Transverse colon (tissue), 4 donors: ENCODE measurements around the gene OCRL. TPM values are rescaled to one million over a fixed set of nuclear protein-coding genes. Genes with fewer than 3 reads are reported as not detected.

Source experiments
- DNase-seq: peaks from one replicate; pipeline ENCODE4 v3.0.0-alpha.2; 2019
- H3K27ac ChIP-seq, 4 donors: fragments of 200-600 bp; sonication (generic); 2 replicates each; pipeline ENCODE4 v1.5.1; 2016 to 2018; ENCODE audit warnings: inconsistent platforms in 4 of 4
- H3K27me3 ChIP-seq: fragments of 200-600 bp; sonication (generic); 2 replicates; pipeline ENCODE4 v1.5.1; 2017; ENCODE audit warnings: inconsistent platforms
- H3K36me3 ChIP-seq, 4 donors: fragments of 200-600 bp; sonication (generic); 2 replicates each; pipeline ENCODE4 v1.5.1; 2017 to 2019; ENCODE audit warnings: inconsistent platforms in 4 of 4
- H3K4me1 ChIP-seq, 4 donors: fragments of 200-600 bp; sonication (generic); 2 replicates each; pipeline ENCODE4 v1.5.1; 2017 to 2020; ENCODE audit warnings: inconsistent platforms in 4 of 4
- H3K4me3 ChIP-seq, 4 donors: fragments of 200-600 bp; sonication (generic); 1 replicate in 1 of 4; 2 replicates in 3 of 4; pipeline versions ENCODE4 v1.5.1 to v1.6.1; 2017 to 2019; ENCODE audit warnings: inconsistent platforms in 4 of 4
- H3K9me3 ChIP-seq, 2 donors: fragments of 200-600 bp; sonication (generic); 2 replicates each; pipeline ENCODE4 v1.5.1; 2017 to 2019; ENCODE audit warnings: inconsistent platforms in 2 of 2
- CTCF ChIP-seq, 5 experiments: fragments of 200-600 bp in 3 of 5; fragments of 450-650 bp in 2 of 5; sonication (generic) in 3 of 5; IDR thresholded peaks; 1 replicate in 2 of 5; 2 replicates in 3 of 5; pipeline ENCODE4 v1.5.1; 2016 to 2017; ENCODE audit warnings: antibody characterized with exemption in 5 of 5, inconsistent platforms in 3 of 5, mild to moderate bottlenecking in 2 of 5, moderate library complexity in 1 of 5
- EP300 ChIP-seq: sonication (generic); formaldehyde crosslinking; IDR thresholded peaks from one replicate; pipeline ENCODE4 v1.6.1; 2017; ENCODE audit warnings: antibody characterized with exemption, low read depth
- POLR2A ChIP-seq: fragments of 450-650 bp; IDR thresholded peaks from one replicate; pipeline ENCODE4 v1.6.1; 2016; ENCODE audit warnings: antibody characterized with exemption, mild to moderate bottlenecking, moderate library complexity
- POLR2AphosphoS5 ChIP-seq, 3 donors: sonication (generic); formaldehyde crosslinking; IDR thresholded peaks; one replicate each; pipeline ENCODE4 v1.6.1; 2016; ENCODE audit warnings: antibody characterized with exemption in 3 of 3
- WGBS, 2 donors: methylation state at CpG; one replicate each; pipeline ENCODE4 v1.1.5; 2018; ENCODE audit warnings: low coverage in 1 of 2; 5-methylcytosine and 5-hydroxymethylcytosine counted together
- in situ Hi-C, 4 donors: fragments of 200-750 bp; cut with MboI; loops; one replicate each; pipeline versions ENCODE4 v1.15.0 to v1.15.1; 2017; ENCODE audit warnings: low sequenced_read_pairs in 3 of 4, low pct_ligation_motif_present in 1 of 4, low pct_unique_long_range_greater_than_20kb in 1 of 4
- intact Hi-C: fragments of 100-400 bp; cut with DNase I; formaldehyde crosslinking; loops from one replicate; pipeline ENCODE4 v1.15.1; 2023; ENCODE audit warnings: low total_unique reads
- total RNA-seq, 4 donors: library from RNA; depleted of rRNA; stranded (reverse); fragments of >200 nt; gene quantifications; one replicate each; pipeline ENCODE4 v1.1.0, GENCODE V29; 2016

The OCRL gene
- total RNA-seq, 4 donors from 2014 or later = 14.2 to 27.9 (median 20.0) TPM

- TF ChIP-seq POLR2AphosphoS5 (IDR thresholded peaks at IDR 0.05) (no peak), EP300 (no peak), CTCF (IDR thresholded peaks at IDR 0.05) (no peak), POLR2A (no peak)
- Histone ChIP-seq H3K4me1 (peaks cover 0 to 4% (median 0%) of the 10 kb centered on the region in 4 donors), H3K36me3 (no peaks in the 10 kb centered on the region), H3K9me3 (no peaks in the 10 kb centered on the region), H3K27me3 (peaks cover 11% of the 10 kb centered on the region), H3K27ac (peak overlapping the region; percentile 73 to 88 (median 87)), H3K4me3 (peak overlapping the region; percentile 48 to 66 (median 56))
- in situ Hi-C loops (no loop called here), intact Hi-C loops (no loop called here)
- WGBS, 2 donors = 0 to 49% methylated on average over 11 to 49 of the region's 56 CpGs
- DNase-seq = peak; percentile 31
Observed at GRCh38 chrX:129522184-129523078, 17.6 kb upstream of the OCRL start.

- WGBS, 2 donors = 0 to 36% methylated on average over 1 to 53 of the region's 54 CpGs
- H3K36me3 ChIP-seq = no peaks in the 10 kb centered on the region
- H3K4me1 ChIP-seq = peaks cover 0 to 4% (median 0%) of the 10 kb centered on the region in 4 donors
- peak; percentile 17 for DNase-seq
- H3K4me3 ChIP-seq = peak within 1 kb of the TSS; percentile 48 to 66 (median 56)
- H3K27ac ChIP-seq = peak within 1 kb of the TSS; percentile 73 to 88 (median 87)
- TF ChIP-seq POLR2AphosphoS5 (IDR thresholded peaks at IDR 0.05) = peak in 1 of 3 donors; percentile 9
- no peak for TF ChIP-seq CTCF (IDR thresholded peaks at IDR 0.05)
- intact Hi-C loops = no loop called here
- in situ Hi-C loops = no loop called here
- H3K27me3 ChIP-seq = peaks cover 11% of the 10 kb centered on the region
- no peaks in the 10 kb centered on the region for H3K9me3 ChIP-seq
Observed at GRCh38 chrX:129523079-129523911, 16.8 kb upstream of the OCRL start, which contains the start of gene SMARCA1. Gene SMARCA1, minus strand, starts transcription at chrX:129523490. Its CDS starts 120 bp downstream, at chrX:129523370.

GRCh38 chrX:129524250-129524850 is 15.7 kb upstream of the OCRL start:
- no peak for DNase-seq
- peaks cover 0 to 4% (median 0%) of the 10 kb centered on the region in 4 donors for H3K4me1 ChIP-seq
- no peaks in the 10 kb centered on the region for H3K36me3 ChIP-seq
- no peaks in the 10 kb centered on the region for H3K9me3 ChIP-seq
- H3K27ac ChIP-seq = no peak overlapping the region
- H3K27me3 ChIP-seq = peaks cover 11% of the 10 kb centered on the region
- no peak overlapping the region for H3K4me3 ChIP-seq
- in situ Hi-C loops = no loop called here
- 50 to 63% methylated on average over 2 to 3 of the region's 3 CpGs for WGBS, 2 donors
- TF ChIP-seq EP300 (no peak), CTCF (IDR thresholded peaks at IDR 0.05) (no peak), POLR2AphosphoS5 (IDR thresholded peaks at IDR 0.05) (no peak), POLR2A (no peak)
- intact Hi-C loops = no loop called here
